MM.1S (cell line): ENCODE measurements around the gene KRTAP10-9.
"Not testable (repeated sequence)": the region's sequence is repeated elsewhere in the genome, so short reads cannot be mapped to it uniquely, and the experiment has no call there.

Experiments used
- DNase-seq: peaks from one replicate; pipeline ENCODE4 v3.0.0-alpha.2; 2015
- H2AFZ ChIP-seq: fragments of 300-600 bp; sonication (generic); 2 replicates; pipeline ENCODE4 v1.6.0; 2016; ENCODE audit warnings: antibody characterized with exemption, low read length
- H3F3A ChIP-seq: fragments of 300-600 bp; sonication (generic); 2 replicates; pipeline ENCODE4 v1.6.1; 2016; ENCODE audit warnings: mild to moderate bottlenecking, antibody characterized with exemption, low read length, moderate library complexity, mixed read lengths; ENCODE audit not compliant: insufficient read depth
- H3K27ac ChIP-seq: fragments of 300-600 bp; sonication (generic); 2 replicates; pipeline ENCODE4 v1.5.1; 2016; ENCODE audit warnings: mild to moderate bottlenecking, low read length
- H3K27me3 ChIP-seq: fragments of 300-600 bp; sonication (generic); replicated peaks from 2 replicates; pipeline ENCODE4 v1.6.0; 2016; ENCODE audit warnings: low read length; ENCODE audit not compliant: insufficient read depth
- H3K36me3 ChIP-seq: fragments of 300-600 bp; sonication (generic); replicated peaks from 2 replicates; pipeline ENCODE4 v1.6.1; 2016; ENCODE audit warnings: mild to moderate bottlenecking, low read length, mixed read lengths; ENCODE audit not compliant: insufficient read depth
- H3K4me1 ChIP-seq: fragments of 300-600 bp; sonication (generic); 2 replicates; pipeline ENCODE4 v1.6.1; 2016; ENCODE audit warnings: low read length, mixed read lengths
- H3K4me2 ChIP-seq: fragments of 300-600 bp; sonication (generic); 2 replicates; pipeline ENCODE4 v1.6.0; 2016; ENCODE audit warnings: low read depth, low read length
- H3K4me3 ChIP-seq: fragments of 300-600 bp; sonication (generic); 2 replicates; pipeline ENCODE4 v1.5.1; 2016; ENCODE audit warnings: low read length, mixed read lengths
- H3K79me2 ChIP-seq: fragments of 300-600 bp; sonication (generic); 2 replicates; pipeline ENCODE4 v1.6.1; 2016; ENCODE audit warnings: mixed run types, low read length, mixed read lengths
- H3K9ac ChIP-seq: fragments of 300-600 bp; sonication (generic); 2 replicates; pipeline ENCODE4 v1.6.1; 2016; ENCODE audit warnings: low read length, mixed read lengths
- H3K9me2 ChIP-seq: fragments of 300-600 bp; sonication (generic); replicated peaks from 2 replicates; pipeline ENCODE4 v1.6.1; 2016; ENCODE audit warnings: mild to moderate bottlenecking, low read length, mixed read lengths; ENCODE audit not compliant: insufficient read depth
- H3K9me3 ChIP-seq: fragments of 300-600 bp; sonication (generic); replicated peaks from 2 replicates; pipeline ENCODE4 v1.6.1; 2016; ENCODE audit warnings: mild to moderate bottlenecking, low read length, mixed read lengths; ENCODE audit not compliant: insufficient read depth
- H4K20me1 ChIP-seq: fragments of 300-600 bp; sonication (generic); 2 replicates; pipeline ENCODE4 v1.6.1; 2016; ENCODE audit warnings: mild to moderate bottlenecking, low read length, moderate library complexity, mixed read lengths; ENCODE audit not compliant: insufficient read depth
- CTCF ChIP-seq: fragments of 300-600 bp; sonication (generic); IDR thresholded peaks from 2 replicates; pipeline ENCODE4 v1.5.1; 2016; ENCODE audit warnings: antibody characterized with exemption, low read length, mixed read lengths
- EZH2 ChIP-seq: fragments of 300-600 bp; sonication (generic); optimal IDR thresholded peaks from 2 replicates; pipeline ENCODE3; 2017; ENCODE audit warnings: low read depth, mild to moderate bottlenecking, antibody characterized with exemption, low read length, mixed read lengths
- EZH2phosphoT487 ChIP-seq: fragments of 300-600 bp; sonication (generic); IDR thresholded peaks from 2 replicates; pipeline ENCODE4 v1.6.1; 2018; ENCODE audit warnings: antibody characterized with exemption, low read length

KRTAP10-9 gene

DNA sequence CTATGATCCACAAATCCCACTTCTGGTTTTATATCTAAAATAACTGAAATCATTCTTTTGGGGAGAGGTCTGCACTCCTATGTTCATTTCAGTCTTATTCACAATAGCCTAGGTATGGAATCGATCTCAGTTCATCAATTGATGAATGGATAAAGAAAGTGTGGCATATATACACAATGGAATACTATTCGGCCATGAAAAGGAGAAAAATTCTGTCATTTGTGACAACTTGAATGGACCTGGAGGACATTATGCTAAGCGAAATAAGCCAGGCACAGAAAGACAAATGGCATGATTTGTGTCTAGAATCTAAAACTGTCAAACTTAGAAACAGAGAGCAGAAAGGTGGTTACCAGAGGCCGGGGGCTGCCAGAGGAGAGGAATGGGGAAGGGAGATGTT is 20.4 kb upstream of the KRTAP10-9 start:
- H3K79me2 ChIP-seq: no peaks in the 10 kb centered on the region
- DNase-seq: no peak
- H2AFZ ChIP-seq: no peak overlapping the region
- peaks cover 82% of the 10 kb centered on the region for H3K27me3 ChIP-seq
- no peaks in the 10 kb centered on the region for H3K4me1 ChIP-seq
- H3K4me3 ChIP-seq: no peak overlapping the region
- no peaks in the 10 kb centered on the region for H3K36me3 ChIP-seq
- H3F3A ChIP-seq: no peaks in the 10 kb centered on the region
- no peak overlapping the region for H3K9ac ChIP-seq
- no peak overlapping the region for H3K4me2 ChIP-seq
- H3K27ac ChIP-seq: no peak overlapping the region
- H3K9me3 ChIP-seq: no peaks in the 10 kb centered on the region
- no peaks in the 10 kb centered on the region for H3K9me2 ChIP-seq
- no peaks in the 10 kb centered on the region for H4K20me1 ChIP-seq
- TF ChIP-seq EZH2phosphoT487 (no peak), CTCF (no peak), EZH2 (no peak)

DNA sequence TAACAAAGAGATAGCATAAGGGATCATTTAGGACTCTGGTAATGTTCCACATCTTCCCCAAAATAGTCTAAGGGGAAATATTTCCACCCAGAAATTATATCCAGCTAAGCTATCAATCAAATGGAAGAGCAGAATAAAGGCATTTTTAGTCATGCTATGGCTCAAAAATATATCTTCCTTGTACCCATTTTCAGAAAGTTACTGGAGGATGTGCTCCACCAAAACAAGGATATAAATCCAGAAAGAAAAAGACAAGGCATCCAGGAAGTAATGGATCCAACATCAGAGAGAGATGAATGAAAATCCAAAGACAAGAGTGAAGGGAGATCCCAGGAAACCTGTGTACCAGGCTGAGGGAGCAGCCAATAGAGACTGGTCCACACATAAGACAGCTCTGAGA is 17.7 kb upstream of the KRTAP10-9 start:
- TF ChIP-seq CTCF (no peak), EZH2phosphoT487 (no peak), EZH2 (no peak)
- Histone ChIP-seq H3K36me3 (no peaks in the 10 kb centered on the region), H3K27ac (no peak overlapping the region), H2AFZ (no peak overlapping the region), H3K4me3 (no peak overlapping the region), H3K9ac (no peak overlapping the region), H4K20me1 (no peaks in the 10 kb centered on the region), H3F3A (no peaks in the 10 kb centered on the region), H3K27me3 (peaks cover 85% of the 10 kb centered on the region), H3K79me2 (no peaks in the 10 kb centered on the region), H3K9me3 (no peaks in the 10 kb centered on the region), H3K9me2 (no peaks in the 10 kb centered on the region), H3K4me2 (no peak overlapping the region), H3K4me1 (no peaks in the 10 kb centered on the region)
- no peak for DNase-seq

- not testable (repeated sequence) for H3K27ac ChIP-seq, H3K36me3 ChIP-seq, H4K20me1 ChIP-seq, H3K9me3 ChIP-seq, DNase-seq, H3K4me3 ChIP-seq, H3K79me2 ChIP-seq, H3K4me2 ChIP-seq, H3K9ac ChIP-seq, H3K9me2 ChIP-seq, H2AFZ ChIP-seq, H3K4me1 ChIP-seq, H3F3A ChIP-seq
- H3K27me3 ChIP-seq: peaks cover 85% of the 10 kb centered on the region
These were observed 16.6 kb upstream of the KRTAP10-9 start for GRCh38 chr21:44610157-44610843.

DNA sequence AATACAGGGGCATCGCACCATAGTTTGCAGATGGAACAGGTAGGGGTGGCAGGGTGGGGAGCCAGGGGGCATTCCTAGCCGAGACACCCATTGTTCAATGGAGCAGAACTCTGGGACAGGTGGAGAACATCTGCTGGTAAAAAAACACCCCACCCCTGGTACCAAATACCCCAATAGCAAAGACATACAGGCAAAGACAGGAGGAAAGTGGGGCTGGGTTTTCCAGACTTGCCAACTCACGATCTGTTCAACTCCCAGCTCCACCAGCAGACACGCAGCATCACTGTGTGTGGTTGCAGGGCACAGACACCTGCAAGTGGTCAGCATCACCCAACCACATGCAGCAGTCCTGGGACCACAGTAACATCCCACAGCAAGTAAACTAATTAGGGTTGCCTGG is 15.3 kb upstream of the KRTAP10-9 start:
- Histone ChIP-seq H3K9ac (no peak overlapping the region), H3K4me3 (no peak overlapping the region), H3K36me3 (no peaks in the 10 kb centered on the region), H3K4me1 (no peaks in the 10 kb centered on the region), H3K79me2 (no peaks in the 10 kb centered on the region), H3K27ac (no peak overlapping the region), H3F3A (no peaks in the 10 kb centered on the region), H3K27me3 (peaks cover 85% of the 10 kb centered on the region), H3K9me3 (no peaks in the 10 kb centered on the region), H3K4me2 (no peak overlapping the region), H3K9me2 (no peaks in the 10 kb centered on the region), H2AFZ (no peak overlapping the region), H4K20me1 (no peaks in the 10 kb centered on the region)
- no peak for DNase-seq
- TF ChIP-seq EZH2 (no peak), CTCF (no peak), EZH2phosphoT487 (no peak)
